ENCODE data around the gene PURA. TPM values are rescaled to one million over a fixed set of nuclear protein-coding genes. Genes with fewer than 3 reads are reported as not detected.
A peak's percentile ranks its signal among the peaks of the same experiment; 100 is the strongest.

The PURA gene
- total and polyA plus RNA-seq, 2 of the 4 experiments (the other 2 are of a cell fraction): 3.8 to 5.6 TPM

DNA sequence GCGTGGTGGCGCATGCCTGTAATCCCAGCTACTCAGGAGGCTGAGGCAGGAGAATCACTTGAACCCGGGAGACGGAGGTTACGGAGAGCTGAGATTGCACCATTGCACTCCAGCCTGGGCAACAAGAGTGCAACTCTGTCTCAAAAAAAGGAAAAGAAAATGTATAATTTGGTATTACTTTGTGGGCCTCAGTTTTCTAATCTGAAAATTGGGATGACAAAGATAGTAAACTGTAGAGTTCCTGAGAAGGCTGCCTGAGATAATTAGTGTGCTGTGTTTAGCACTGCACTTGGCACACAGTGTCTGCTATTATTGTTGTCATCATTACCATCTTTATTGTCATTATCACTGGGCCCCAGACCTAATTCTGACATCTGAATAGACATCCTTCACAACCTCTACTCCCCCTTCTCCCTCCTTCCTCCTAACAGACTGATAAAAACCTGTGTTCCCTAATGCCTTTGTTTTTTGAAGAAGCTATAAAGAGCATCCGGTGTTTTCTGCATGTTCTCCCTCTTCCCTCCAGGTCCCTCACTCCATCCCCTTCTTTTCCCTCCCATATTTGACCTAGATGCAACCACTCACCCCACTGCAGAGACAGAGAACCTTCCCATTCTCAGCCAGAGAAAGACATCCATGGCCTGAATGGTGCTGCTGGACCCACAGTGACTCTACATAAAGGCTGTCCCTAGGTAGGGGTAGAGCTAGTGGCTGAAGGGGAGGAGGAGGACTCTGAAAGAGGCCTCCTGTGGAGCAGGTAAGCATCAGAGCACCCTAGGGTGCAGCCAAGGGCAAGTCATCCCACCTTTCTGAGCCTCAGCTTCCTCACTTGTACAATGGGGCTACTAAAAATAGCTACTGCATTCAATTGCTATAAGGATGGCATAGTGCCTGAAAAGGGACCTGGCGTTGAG, 45.4 kb downstream of the PURA start (continued):
- TF ChIP-seq RFX5 (IDR thresholded peaks at IDR 0.05; ENCODE audit: low read depth, low read length): no peak

DNA sequence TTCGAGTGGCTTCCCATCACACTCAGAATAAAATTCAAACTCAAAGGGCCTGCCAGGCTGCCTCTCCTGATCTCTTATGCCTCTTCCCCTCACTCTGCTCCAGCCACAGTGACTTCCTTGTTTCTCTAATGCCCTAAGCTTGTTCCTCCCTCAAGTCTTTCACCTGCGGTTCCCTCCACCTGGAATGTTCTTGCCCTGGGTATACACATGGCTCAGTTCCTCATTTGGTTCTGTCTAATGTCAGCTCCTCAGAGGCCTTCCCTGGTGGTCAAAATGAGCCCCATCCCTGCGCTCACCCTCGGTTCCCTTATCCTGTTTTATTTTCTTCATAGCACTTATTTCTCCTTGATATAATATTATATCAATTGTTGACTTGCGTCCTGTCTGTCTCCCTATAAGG, 48.4 kb downstream of the PURA start:
- no peak overlapping the region for H3K27ac ChIP-seq (ENCODE audit: insufficient read depth, low read length)
- H2AFZ ChIP-seq (replicated peaks; ENCODE audit: low read length, poor library complexity): no peak overlapping the region
- no peak overlapping the region for H2BK20ac ChIP-seq (ENCODE audit: low read depth, low read length)
- H4K5ac ChIP-seq (ENCODE audit: low read depth, low read length): no peak overlapping the region
- dilution Hi-C loops (cut with HindIII; ENCODE audit: low sequenced_read_pairs, unreplicated experiment) (no loop called here), in situ Hi-C loops (cut with MboI; ENCODE audit: low sequenced_read_pairs) (loop anchor here (10.0 kb wide), 1 partner anchor 377 kb away; no protein-coding TSS in a partner anchor), intact Hi-C loops (cut with micrococcal nuclease) (no loop called here)
- H2BK5ac ChIP-seq (ENCODE audit: low read depth, low read length, poor library complexity, severe bottlenecking): no peak overlapping the region
- H3K9me1 ChIP-seq (ENCODE audit: insufficient read depth, low read length): no peaks in the 10 kb centered on the region
- H2BK15ac ChIP-seq (ENCODE audit: low read depth, low read length): no peak overlapping the region
- H3K56ac ChIP-seq (ENCODE audit: extremely low read depth, insufficient read depth, low read length): no peak overlapping the region
- H3K79me1 ChIP-seq (ENCODE audit: low read depth in 1 of 2, low read length in 2 of 2): no peaks in the 10 kb centered on the region
- no peak overlapping the region for H3K18ac ChIP-seq (ENCODE audit: low read depth, low read length)
- no peak overlapping the region for H2AK5ac ChIP-seq (ENCODE audit: low read depth, low read length)
- DNase-seq: no peak
- WGBS, 2 experiments (ENCODE audit: extremely low coverage in 2 of 2, insufficient read length in 1 of 2): 78% methylated on average over 1 of the region's 5 CpGs; no CpG with 5 or more reads in 1 of the 2 experiments
- no peak overlapping the region for H3K4me3 ChIP-seq (ENCODE audit: insufficient read depth, low read depth, low read length)
- no peaks in the 10 kb centered on the region for H3K36me3 ChIP-seq (ENCODE audit: control insufficient read depth, insufficient read depth, low read length)
- no peaks in the 10 kb centered on the region; the same call in 1 of the 2 replicates for H4K20me1 ChIP-seq (ENCODE audit: insufficient read depth, low read length)
- no peaks in the 10 kb centered on the region for H3K9me3 ChIP-seq (ENCODE audit: control insufficient read depth, insufficient read depth, low read length)
- ChIA-PET POLR2A (ENCODE audit: unreplicated experiment) (no interaction called here), CTCF (no interaction called here)
- BruUV-seq (replicated peaks): no TSS peak
- peak overlapping the region; percentile 16 for H2AK9ac ChIP-seq (replicated peaks; ENCODE audit: low read depth, low read length, poor library complexity)
- H3K23ac ChIP-seq (ENCODE audit: low read depth, low read length): no peak overlapping the region
- ATAC-seq (ENCODE audit: low read depth): no peak
- no peak overlapping the region for H3K9ac ChIP-seq (ENCODE audit: low read depth, low read length)
- H3K27me3 ChIP-seq (ENCODE audit: control insufficient read depth, insufficient read depth, low read length): no peaks in the 10 kb centered on the region
- no peak overlapping the region for H3K4me2 ChIP-seq (ENCODE audit: low read depth, low read length)
- no peak overlapping the region for H3K14ac ChIP-seq (replicated peaks; ENCODE audit: low read depth, low read length)
- no peak overlapping the region for H4K91ac ChIP-seq (ENCODE audit: insufficient read depth, low read depth, low read length)
- H4K8ac ChIP-seq (ENCODE audit: low read depth in 2 of 2, low read length in 2 of 2): no peak overlapping the region
- no peak overlapping the region for H3K4ac ChIP-seq (ENCODE audit: low read depth, low read length)
- no peak overlapping the region for H2BK120ac ChIP-seq (ENCODE audit: low read depth, low read length)
- H3K4me1 ChIP-seq (ENCODE audit: control insufficient read depth, insufficient read depth, low read length): no peaks in the 10 kb centered on the region
- TF ChIP-seq, protein P1, sequence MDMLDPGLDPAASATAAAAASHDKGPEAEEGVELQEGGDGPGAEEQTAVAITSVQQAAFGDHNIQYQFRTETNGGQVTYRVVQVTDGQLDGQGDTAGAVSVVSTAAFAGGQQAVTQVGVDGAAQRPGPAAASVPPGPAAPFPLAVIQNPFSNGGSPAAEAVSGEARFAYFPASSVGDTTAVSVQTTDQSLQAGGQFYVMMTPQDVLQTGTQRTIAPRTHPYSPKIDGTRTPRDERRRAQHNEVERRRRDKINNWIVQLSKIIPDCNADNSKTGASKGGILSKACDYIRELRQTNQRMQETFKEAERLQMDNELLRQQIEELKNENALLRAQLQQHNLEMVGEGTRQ (IDR thresholded peaks at IDR 0.05; ENCODE audit: low read depth, low read length): no peak
- no peak for TF ChIP-seq BHLHE40 (IDR thresholded peaks at IDR 0.05; ENCODE audit: low read depth, low read length)
- TF ChIP-seq, protein P2, sequence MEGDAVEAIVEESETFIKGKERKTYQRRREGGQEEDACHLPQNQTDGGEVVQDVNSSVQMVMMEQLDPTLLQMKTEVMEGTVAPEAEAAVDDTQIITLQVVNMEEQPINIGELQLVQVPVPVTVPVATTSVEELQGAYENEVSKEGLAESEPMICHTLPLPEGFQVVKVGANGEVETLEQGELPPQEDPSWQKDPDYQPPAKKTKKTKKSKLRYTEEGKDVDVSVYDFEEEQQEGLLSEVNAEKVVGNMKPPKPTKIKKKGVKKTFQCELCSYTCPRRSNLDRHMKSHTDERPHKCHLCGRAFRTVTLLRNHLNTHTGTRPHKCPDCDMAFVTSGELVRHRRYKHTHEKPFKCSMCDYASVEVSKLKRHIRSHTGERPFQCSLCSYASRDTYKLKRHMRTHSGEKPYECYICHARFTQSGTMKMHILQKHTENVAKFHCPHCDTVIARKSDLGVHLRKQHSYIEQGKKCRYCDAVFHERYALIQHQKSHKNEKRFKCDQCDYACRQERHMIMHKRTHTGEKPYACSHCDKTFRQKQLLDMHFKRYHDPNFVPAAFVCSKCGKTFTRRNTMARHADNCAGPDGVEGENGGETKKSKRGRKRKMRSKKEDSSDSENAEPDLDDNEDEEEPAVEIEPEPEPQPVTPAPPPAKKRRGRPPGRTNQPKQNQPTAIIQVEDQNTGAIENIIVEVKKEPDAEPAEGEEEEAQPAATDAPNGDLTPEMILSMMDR (conservative IDR thresholded peaks at IDR 0.05; ENCODE audit: low read depth, low read length): no peak
- no peak for TF ChIP-seq SMC3 (IDR thresholded peaks at IDR 0.05; ENCODE audit: low read depth, low read length)
- TF ChIP-seq NFE2L2 (IDR thresholded peaks at IDR 0.05; ENCODE audit: low read depth, low read length): no peak
- TF ChIP-seq, protein P3, sequence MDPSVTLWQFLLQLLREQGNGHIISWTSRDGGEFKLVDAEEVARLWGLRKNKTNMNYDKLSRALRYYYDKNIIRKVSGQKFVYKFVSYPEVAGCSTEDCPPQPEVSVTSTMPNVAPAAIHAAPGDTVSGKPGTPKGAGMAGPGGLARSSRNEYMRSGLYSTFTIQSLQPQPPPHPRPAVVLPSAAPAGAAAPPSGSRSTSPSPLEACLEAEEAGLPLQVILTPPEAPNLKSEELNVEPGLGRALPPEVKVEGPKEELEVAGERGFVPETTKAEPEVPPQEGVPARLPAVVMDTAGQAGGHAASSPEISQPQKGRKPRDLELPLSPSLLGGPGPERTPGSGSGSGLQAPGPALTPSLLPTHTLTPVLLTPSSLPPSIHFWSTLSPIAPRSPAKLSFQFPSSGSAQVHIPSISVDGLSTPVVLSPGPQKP (IDR thresholded peaks at IDR 0.05; ENCODE audit: borderline replicate concordance, low read depth, low read length): no peak
- no peak for TF ChIP-seq MAFK (IDR thresholded peaks at IDR 0.05; ENCODE audit: low read depth, low read length)
- TF ChIP-seq MXI1 (IDR thresholded peaks at IDR 0.05; ENCODE audit: borderline replicate concordance, low read depth, low read length): no peak
- TF ChIP-seq MAZ (IDR thresholded peaks at IDR 0.05; ENCODE audit: borderline replicate concordance, low read depth, low read length): no peak
- no peak for TF ChIP-seq POLR2A (IDR thresholded peaks at IDR 0.05; ENCODE audit: low read depth, low read length)
- no peak for TF ChIP-seq RAD21 (IDR thresholded peaks at IDR 0.05; ENCODE audit: low read length)
- no peak for TF ChIP-seq RFX5 (IDR thresholded peaks at IDR 0.05; ENCODE audit: low read depth, low read length)
